SKM-1 (cell line): ENCODE results near the gene PEX12.
"Not testable (repeated sequence)": the region's sequence is repeated elsewhere in the genome, so short reads cannot be mapped to it uniquely, and the experiment has no call there.

Source experiments
- DNase-seq: peaks from one replicate; lab custom pipeline; 2025; ENCODE audit not compliant: unreplicated experiment; lab: John Stamatoyannopoulos, UW

The PEX12 gene

GRCh38 chr17:35578929-35579432 is 610 bp upstream of the PEX12 start:
- DNase-seq, result no peak

- no peak for DNase-seq
Measured at GRCh38 chr17:35577830-35578196, 558 bp downstream of the PEX12 start.

GRCh38 chr17:35575759-35576158 is 2.6 kb downstream of the PEX12 start:
- no peak for DNase-seq

GRCh38 chr17:35569405-35569804 is 9.0 kb downstream of the PEX12 start:
- DNase-seq, result no peak

GRCh38 chr17:35568561-35568960 is 9.8 kb downstream of the PEX12 start:
- no peak for DNase-seq

- DNase-seq, result no peak
Measured at GRCh38 chr17:35566968-35567367, 11.4 kb downstream of the PEX12 start.

GRCh38 chr17:35563181-35563580 is 15.2 kb downstream of the PEX12 start:
- DNase-seq, result not testable (repeated sequence)

GRCh38 chr17:35560703-35561102 is 17.7 kb downstream of the PEX12 start, which contains the start of gene SLFN14:
Gene SLFN14, minus strand, starts transcription at chr17:35560819. Its CDS starts 2,757 bp downstream, at chr17:35558062.
- DNase-seq, result no peak

- no peak for DNase-seq
Measured at GRCh38 chr17:35559495-35560210, 18.7 kb downstream of the PEX12 start.

GRCh38 chr17:35557353-35557752 is 21.0 kb downstream of the PEX12 start:
- no peak for DNase-seq

- no peak for DNase-seq
Measured at GRCh38 chr17:35555691-35556090, 22.7 kb downstream of the PEX12 start.

- DNase-seq, result no peak
Measured at GRCh38 chr17:35554668-35555067, 23.7 kb downstream of the PEX12 start.

GRCh38 chr17:35553310-35553709 is 25.1 kb downstream of the PEX12 start:
- DNase-seq, result no peak

- no peak for DNase-seq
Measured at GRCh38 chr17:35548978-35549377, 29.4 kb downstream of the PEX12 start.

- no peak for DNase-seq
Measured at GRCh38 chr17:35548208-35548810, 30.1 kb downstream of the PEX12 start.

GRCh38 chr17:35546487-35546886 is 31.9 kb downstream of the PEX12 start:
- DNase-seq, result no peak

- DNase-seq, result no peak
Measured at GRCh38 chr17:35545150-35545549, 33.2 kb downstream of the PEX12 start.

- DNase-seq, result no peak
Measured at GRCh38 chr17:35543856-35544255, 34.5 kb downstream of the PEX12 start.

GRCh38 chr17:35542990-35543389 is 35.4 kb downstream of the PEX12 start:
- DNase-seq, result no peak

GRCh38 chr17:35541434-35541833 is 36.9 kb downstream of the PEX12 start:
- DNase-seq, result no peak

GRCh38 chr17:35540589-35541404 is 37.6 kb downstream of the PEX12 start:
- DNase-seq, result no peak

- DNase-seq, result no peak
Measured at GRCh38 chr17:35539659-35540026, 38.7 kb downstream of the PEX12 start.
